Right renal cortex interstitium (tissue), 3 donors: ENCODE data around the gene ZNF407. TPM values are rescaled to one million over a fixed set of nuclear protein-coding genes. Genes with fewer than 3 reads are reported as not detected.
"Not testable (repeated sequence)": the region's sequence is repeated elsewhere in the genome, so short reads cannot be mapped to it uniquely, and the experiment has no call there.

Experiments
- DNase-seq, 3 donors: peaks; one replicate each; pipeline ENCODE4 v3.0.0-alpha.2; 2013; ENCODE audit warnings: low read depth in 3 of 3, low spot score in 2 of 3
- polyA plus RNA-seq, 3 donors: library from polyadenylated mRNA; unstranded; fragments of 120-200 nt; gene quantifications; one replicate each; pipeline ENCODE4 v1.2.1, GENCODE V29; 2013; ENCODE audit not compliant: insufficient read length in 3 of 3

ZNF407 gene, protein sequence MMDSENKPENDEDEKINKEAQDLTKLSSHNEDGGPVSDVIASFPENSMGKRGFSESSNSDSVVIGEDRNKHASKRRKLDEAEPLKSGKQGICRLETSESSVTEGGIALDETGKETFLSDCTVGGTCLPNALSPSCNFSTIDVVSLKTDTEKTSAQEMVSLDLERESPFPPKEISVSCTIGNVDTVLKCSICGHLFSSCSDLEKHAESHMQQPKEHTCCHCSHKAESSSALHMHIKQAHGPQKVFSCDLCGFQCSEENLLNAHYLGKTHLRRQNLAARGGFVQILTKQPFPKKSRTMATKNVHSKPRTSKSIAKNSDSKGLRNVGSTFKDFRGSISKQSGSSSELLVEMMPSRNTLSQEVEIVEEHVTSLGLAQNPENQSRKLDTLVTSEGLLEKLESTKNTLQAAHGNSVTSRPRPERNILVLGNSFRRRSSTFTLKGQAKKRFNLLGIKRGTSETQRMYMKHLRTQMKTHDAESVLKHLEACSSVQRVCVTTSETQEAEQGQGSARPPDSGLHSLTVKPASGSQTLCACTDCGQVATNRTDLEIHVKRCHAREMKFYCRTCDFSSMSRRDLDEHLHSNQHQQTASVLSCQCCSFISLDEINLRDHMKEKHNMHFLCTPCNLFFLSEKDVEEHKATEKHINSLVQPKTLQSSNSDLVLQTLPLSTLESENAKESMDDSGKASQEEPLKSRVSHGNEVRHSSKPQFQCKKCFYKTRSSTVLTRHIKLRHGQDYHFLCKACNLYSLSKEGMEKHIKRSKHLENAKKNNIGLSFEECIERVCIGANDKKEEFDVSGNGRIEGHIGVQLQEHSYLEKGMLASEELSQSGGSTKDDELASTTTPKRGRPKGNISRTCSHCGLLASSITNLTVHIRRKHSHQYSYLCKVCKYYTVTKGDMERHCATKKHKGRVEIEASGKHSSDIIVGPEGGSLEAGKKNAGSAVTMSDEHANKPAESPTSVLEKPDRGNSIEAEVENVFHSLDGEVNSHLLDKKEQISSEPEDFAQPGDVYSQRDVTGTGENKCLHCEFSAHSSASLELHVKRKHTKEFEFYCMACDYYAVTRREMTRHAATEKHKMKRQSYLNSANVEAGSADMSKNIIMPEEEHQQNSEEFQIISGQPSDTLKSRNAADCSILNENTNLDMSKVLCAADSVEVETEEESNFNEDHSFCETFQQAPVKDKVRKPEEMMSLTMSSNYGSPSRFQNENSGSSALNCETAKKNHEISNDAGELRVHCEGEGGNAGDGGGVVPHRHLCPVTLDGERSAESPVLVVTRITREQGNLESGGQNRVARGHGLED (N-terminal part only)
- polyA plus RNA-seq = 10 to 100 TPM in 2 of 3 donors, 1 to 10 TPM in 1; 9.9 to 11.6 (median 10.9) TPM

DNA sequence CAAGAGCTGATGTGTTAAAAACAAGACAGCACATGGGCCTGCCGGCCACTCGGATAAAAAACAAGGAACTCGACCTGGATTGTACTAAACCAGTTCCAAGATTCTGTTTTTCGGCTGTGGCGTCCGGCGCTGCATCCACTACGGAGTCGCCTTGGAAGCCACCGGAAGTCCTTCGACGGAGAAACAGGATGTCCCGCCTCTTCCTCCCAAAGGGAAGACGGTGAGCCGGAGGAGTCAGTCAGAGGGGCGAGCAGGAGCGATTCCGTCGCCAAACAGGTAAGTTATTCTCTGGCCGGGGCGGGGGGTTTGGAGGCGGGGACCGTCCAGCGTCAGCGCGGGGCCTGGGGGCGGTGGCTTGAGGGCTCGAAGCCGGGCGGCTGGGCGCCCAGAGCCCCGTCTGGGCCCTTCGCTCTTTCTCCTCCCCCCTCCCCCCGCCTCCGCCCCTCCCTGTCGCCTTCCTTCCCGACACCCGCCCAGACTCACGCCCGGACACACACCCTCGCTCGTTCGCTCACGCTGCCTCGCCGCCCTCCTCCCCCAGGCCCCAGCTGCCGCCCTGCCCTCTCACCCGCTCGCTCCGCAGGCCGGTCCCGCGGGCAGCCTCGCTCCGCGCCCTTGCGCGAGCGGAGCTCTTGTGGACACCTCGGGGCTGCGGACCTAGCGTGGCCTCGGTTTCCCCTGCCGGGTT lies at the start of gene ZNF407:
Gene ZNF407 (plus strand): TSS at position 209 of the 688 bp plus-strand sequence. CDS start 33,150 bp downstream, outside the sequence.
- DNase-seq = peak; percentile 87 to 96 (median 92)

DNA sequence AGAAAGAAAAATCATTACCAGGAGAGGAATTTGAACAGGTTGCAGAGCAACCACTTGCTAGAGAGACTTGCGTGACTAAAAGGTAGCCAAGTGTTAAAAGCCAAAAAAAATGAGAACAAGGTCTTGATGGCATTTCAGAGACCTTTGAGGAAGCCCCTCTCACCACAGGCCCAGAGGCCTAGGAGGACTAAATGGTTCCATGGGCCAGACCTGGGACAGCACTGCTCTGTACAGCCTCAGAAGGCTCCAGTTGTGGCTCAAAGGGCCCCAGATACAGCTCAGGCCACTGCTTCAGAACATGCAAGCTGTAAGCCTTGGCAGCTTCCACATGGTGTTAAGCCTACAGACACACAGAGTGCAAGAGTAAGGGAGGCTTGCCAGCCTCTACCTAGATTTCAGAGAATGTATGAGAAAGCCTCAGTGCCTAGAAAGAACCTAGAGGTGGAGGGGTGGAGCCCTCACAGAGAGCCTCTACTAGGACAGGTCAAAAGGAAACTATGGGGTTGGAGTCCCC lies 48.0 kb upstream of the ZNF407 start:
- DNase-seq = no peak

DNA sequence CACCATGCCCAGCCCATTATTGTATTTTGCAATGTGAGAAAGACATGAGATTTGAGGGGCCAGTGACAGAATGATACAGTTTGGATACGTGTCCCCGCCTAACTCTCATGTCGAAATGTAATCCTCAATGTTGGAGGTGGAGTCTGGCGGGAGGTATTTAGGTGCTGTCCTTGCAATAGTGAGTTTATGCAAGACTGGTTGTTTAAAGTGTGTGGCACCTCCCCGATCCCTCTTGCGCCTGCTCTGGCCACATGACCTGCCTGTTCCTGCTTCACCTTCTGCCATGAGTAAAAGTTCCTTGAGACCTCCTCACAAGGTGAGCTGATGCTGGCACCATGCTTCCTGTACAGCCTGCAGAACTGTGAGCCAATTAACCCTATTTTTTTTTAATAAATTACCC lies 46.8 kb upstream of the ZNF407 start:
- DNase-seq = no peak

DNA sequence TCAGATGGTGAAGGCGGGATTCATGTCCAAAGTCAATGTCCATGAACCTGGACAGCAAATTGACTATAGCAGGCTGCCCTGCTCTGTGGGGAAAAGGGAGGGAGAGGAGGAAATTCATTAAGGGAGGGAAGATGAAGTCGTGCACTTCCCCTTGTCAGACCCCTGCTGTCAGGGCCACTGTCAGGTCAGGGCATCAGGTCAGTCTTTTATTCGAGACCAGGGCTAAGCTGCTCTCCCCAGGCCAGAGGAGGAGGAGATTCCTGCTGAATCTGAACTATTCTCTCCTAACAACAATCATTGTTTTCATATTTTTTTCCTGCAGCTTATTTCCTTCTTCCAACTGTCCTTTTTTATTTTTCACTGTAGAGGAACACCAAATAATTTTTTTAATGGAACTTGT lies 46.2 kb upstream of the ZNF407 start:
- no peak for DNase-seq

DNA sequence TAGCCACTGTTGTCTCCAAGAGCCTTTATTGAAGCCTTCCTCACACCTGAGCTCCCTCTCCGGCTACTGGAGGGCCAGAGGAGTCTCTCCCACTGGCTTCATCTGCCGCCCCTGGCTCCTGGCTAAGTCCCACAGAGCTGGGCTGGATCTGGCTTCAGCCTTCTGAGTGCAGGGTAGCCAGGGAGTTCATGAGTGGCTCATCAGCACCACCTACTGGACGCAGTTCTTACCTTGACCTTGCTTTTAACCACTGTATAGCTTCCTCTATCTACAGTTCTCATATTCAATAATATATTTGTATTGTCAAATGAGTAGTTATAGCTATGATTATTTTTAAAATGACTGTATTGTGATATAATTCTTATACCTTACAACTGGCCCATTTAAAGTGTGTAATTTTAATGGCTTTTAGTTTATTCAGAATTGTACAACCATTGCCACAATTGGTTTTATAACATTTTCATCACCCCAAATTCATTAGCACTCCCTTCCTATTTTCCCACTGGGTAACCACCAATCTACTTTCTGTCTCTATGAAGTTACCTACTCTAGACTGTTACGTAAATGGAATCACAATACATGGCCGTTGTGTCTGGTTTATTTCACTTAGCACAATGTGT lies 45.6 kb upstream of the ZNF407 start:
- DNase-seq = peak; percentile 69 to 77 (median 69)

DNA sequence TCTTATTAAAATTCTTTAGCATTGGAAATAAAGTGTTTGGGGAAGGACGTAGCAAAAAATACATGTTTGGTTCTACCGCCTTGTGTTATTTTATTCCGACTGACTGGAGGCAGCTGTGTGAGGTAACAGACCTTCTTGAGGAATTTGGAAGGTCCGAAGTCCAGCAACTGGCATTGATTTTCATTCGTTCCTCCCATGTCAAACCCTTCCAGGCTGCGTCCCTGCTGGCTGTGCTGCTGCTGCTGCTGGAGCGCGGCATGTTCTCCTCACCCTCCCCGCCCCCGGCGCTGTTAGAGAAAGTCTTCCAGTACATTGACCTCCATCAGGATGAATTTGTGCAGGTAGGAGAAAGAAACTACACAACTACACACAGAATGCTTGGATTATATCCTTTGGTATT lies 41.5 kb upstream of the ZNF407 start:
- DNase-seq = no peak

DNA sequence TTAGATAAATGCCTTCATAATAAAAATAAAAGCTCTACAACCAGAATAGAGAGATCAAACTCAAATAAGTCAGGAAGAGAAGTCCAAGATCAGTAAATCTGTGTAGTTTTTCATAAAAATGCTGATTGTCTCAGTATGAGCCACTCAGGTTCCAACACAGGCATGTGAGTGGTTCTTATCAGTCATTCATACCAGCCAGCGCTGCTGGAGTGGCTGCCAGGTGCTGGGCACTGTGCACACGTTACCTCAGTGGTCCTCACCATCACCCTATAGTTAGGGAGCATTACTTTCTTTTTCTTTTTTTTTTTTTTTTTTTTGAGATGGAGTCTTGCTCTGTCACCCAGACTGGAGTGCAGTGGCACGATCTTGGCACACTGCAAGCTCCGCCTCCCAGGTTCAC lies 39.6 kb upstream of the ZNF407 start:
- no peak for DNase-seq

DNA sequence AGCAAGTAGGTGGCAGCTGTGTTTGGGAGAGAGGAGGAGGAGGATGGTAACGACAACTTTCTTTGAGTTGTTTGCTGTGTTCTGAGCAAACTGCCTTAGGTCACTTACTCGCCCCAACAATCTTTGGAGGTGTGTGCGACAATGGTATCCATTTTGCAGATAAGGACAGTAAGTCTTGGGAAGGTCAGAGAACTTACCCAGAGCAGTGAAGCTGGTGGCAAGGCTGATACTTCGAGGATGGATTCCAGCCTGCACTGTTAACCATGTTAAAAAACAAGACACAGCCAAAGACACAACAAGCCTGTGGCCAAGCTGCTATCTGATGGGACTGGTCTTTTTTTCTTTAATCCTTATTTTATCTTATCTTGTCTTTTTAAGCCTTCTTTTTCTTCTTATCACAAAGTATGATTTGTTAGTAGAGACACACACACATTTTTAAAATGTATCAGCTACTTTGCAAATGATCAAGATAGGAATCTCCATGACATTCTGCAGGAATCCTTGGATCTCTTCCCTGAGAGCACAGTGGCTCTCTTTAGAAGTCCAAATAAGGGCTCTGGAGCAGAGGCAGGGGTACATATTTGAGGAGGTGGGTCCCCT lies 35.4 kb upstream of the ZNF407 start:
- no peak for DNase-seq

DNA sequence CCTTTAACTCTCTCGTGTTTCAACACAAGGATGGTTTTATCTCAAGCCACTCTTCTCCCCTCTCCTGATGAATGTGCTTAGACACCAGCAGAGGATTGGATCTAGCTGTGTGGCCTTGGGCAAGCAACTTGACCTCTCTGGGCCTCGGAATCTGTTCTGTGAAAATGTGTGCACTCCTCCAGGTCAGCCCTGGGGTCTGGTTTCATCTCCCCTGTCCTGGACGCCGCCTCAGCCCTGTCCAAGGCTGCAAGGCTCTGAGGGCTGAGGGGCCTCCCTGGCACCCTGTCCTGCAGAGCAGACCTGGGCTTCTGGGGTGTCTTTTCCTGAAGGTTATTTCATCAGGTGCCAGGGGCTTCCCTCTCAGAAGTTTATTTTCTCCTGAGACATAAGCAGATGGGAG lies 34.9 kb upstream of the ZNF407 start:
- no peak for DNase-seq

DNA sequence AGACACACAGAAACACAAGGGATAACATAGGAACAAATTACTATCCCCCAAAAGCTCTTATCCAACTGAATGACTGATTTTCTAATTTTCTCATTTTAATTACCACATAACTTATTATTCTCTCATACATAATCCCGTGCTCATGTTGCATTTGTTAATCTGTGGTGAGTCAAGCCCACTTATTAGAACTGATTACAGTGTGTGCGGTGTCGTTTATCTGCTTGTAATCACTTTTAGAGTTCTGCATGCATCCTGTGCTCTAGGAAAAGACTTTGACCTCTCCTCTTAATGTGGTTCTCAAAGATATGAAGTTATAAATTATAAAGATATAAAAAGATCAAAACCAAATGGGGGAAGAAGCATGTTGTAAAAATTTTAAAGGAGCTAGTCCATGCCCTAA lies 33.7 kb upstream of the ZNF407 start:
- no peak for DNase-seq

DNA sequence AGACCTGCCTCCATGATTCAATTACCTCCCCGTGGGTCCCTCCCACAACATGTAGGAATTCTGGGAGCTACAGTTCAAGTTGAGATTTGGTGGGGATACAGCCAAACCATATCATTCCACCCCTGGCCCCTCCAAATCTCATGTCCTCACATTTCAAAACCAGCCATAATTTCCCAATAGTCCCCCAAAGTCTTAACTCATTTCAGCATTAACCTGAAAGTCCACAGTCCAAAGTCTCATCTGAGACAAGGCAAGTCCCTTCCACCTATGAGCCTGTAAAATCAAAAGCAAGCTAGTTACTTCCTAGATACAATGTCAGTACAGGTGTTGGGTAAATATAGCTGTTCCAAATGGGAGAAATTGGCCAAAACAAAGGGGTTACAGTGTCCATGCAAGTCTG lies 32.5 kb upstream of the ZNF407 start:
- DNase-seq = not testable (repeated sequence)

DNA sequence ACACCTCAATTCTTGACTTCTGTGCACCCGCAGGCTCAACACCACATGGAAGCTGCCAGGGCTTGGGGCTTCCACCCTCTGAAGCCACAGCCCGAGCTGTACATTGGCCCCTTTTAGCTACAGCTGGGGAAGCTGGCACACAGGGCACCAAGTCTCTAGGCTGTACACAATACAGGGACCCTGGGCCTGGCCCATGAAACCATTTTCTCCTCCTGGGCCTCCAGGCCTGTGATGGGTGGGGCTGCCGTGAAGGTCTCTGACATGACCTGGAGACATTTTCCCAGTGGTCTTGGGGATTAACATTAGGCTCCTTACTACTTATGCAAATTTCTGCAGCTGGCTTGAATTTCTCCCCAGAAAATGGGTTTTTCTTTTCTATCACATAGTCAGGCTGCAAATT lies 31.7 kb upstream of the ZNF407 start:
- DNase-seq = not testable (repeated sequence)

DNA sequence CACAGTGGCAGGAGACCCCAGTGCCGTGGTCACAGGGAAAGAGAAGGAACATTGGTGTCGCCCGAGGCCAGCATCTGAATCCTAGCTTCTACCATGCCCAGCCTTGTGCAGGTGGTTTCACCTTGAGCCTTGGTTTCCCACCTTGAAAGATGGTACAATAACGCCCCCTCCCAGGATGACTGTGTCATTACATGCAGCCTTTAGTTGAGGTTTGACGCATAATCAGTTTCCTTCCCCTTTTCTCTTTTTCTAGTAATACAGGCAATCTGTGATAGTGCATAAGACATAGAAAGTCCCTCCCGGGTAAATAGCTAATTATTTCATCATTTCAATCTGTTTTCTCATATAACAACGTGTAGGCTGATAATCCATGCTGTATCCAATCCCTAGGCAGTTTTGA lies 29.8 kb upstream of the ZNF407 start:
- DNase-seq = no peak

DNA sequence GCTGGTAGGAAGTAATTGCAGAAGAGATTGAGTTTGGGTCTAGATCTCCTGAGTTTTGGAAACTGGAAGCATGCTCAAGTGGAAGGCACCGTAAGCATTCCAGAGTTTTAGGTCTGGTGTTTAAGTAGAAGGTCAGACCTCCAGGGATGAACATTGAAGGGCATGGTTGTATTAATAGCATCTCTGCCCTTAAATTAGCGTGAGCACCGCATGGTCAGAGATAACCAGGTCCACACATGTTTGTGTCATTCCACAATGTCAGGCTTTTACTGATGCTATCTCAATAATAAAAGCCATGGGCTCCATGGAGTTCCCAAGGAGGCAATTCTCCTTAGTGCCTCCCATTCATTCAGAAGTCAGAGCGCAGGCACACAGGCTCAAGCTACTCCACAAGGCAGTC lies 28.3 kb upstream of the ZNF407 start:
- DNase-seq = no peak

DNA sequence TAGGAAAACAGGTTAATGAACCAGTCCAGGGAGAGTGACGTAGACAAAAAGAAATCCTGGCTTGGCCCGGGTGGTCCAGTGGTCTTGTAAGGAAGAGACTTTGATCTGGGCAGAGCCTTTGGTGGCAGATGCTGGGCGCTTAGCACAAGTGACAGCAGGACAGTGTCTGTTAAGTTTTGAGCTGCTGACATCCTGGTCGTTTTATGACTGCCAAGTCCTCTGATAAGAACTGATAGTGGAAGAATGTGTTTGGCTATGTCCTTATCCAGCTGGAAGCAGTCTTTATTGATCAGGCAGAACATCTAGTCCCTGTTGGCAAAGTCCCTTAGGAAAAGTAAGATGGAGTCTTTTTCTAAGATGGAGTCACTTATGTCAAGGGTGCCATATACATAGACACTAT lies 27.4 kb upstream of the ZNF407 start:
- no peak for DNase-seq

DNA sequence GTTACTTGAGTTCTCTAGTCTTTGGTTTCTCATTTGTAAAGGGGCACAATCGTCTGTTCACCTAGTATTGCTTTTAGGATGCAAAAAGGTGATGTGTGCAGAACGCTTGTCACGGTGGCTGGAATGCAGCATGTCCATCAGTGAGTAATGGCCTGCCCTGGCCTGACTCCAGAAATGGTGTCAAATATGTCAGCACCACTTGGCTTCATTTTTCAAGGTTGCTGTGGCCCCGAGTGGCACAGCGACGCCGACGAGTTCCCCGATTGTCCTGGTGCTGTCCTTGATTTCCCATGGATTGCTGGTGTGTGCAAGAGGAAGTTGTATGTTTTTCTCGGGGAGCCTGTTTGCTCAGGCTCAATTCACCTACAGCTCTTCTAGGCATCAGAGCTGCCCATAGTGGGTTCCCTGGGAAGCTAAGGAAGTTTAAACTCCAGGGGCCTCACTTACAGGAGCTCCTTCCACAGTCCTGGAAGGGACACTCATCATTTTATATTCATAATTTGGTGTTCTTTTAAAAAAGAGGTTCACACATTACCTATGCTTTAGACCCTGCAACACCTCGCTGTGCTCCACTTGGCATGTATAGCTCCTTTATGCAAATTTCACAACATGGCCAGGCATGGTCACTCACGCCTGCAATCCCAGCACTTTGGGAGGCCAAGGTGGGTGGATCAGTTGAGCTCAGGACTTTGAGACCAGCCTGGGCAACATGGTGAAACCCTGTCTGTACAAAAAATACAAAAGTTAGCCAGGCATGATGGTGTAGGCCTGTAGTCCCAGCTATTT lies 25.6 kb upstream of the ZNF407 start:
- no peak for DNase-seq

DNA sequence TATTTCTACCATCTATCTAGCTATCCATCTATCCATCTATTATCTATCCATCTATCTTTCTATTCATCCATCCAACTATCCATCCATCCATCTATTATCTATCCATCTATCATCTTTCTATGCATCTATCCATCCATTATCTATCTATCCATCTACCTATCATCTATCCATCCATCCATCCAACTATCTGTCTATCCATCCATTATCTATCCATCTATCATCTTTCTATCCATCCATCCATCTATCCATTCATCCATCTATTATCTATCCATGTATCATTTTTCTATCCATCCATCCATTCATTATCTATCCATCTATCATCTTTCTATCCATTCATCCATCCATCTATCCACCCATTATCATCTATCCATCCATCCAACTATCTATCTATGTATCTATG lies 24.6 kb upstream of the ZNF407 start:
- no peak for DNase-seq

DNA sequence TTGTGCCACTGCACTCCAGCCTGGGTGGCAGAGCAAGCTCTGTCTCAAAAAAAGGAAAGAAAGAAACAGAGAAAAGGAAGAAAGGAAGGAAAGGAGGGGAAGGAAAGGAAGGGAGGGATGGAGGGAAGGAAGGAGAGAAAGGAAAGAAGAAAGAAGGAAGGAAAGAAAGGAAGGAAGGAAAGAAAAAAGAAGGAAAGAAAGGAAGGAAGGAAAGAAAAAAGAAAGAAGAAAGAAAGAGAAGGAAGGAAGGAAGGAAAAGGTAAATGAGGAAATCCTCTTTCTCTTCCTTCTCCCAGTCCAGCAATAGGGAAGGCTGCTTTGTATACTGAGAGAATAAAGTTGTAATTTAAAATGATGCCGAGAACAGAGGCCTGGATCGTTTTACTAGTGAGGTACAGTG lies 22.8 kb upstream of the ZNF407 start:
- DNase-seq = no peak
